Measurements from ENCODE around the gene UFC1. TPM values are rescaled to one million over a fixed set of nuclear protein-coding genes. Genes with fewer than 3 reads are reported as not detected.

The UFC1 gene
- total RNA-seq, 1 donor from 2014 or later, result 91.0 TPM

DNA sequence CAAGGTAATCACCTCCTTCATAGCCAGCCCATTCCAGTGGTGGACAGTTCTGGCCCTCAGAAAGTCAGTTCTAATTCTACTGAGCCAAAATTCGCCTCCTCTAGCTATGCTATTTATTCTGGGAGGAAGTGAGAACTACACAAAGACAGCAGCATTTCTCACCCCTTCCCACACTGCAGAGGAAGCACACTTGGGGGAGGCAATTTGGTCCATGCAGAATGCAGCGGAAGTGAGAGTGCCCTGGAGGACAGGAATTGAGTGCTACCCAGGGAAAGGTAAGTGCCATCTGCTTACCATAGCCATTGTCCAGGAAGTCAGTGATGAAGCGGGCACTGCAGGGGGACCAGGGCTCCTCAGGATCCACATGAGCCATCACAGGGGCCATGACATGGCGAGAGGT is 41.4 kb downstream of the UFC1 start:
- no peak overlapping the region for H2AFZ ChIP-seq (ENCODE audit: low read depth, low read length)
- no peak overlapping the region for H3K27ac ChIP-seq (ENCODE audit: low read depth, low read length)
- no peaks in the 10 kb centered on the region for H3K27me3 ChIP-seq (ENCODE audit: insufficient read depth, low read length)
- H3K27ac Mint-ChIP-seq (ENCODE audit: unreplicated experiment), result no peak overlapping the region
- H3K79me2 ChIP-seq (ENCODE audit: insufficient read depth, low read length), result no peaks in the 10 kb centered on the region
- H4K20me1 ChIP-seq (ENCODE audit: insufficient read depth, low read length), result no peaks in the 10 kb centered on the region
- H3K4me3 Mint-ChIP-seq (ENCODE audit: unreplicated experiment), result no peak overlapping the region
- no peak overlapping the region for H3K9ac ChIP-seq (ENCODE audit: low read length)
- no peak overlapping the region for H3K4me3 ChIP-seq (ENCODE audit: insufficient read depth, low read depth, low read length)
- no peaks in the 10 kb centered on the region for H3K36me3 Mint-ChIP-seq (ENCODE audit: low read depth, unreplicated experiment)
- no peaks in the 10 kb centered on the region for H3K9me3 ChIP-seq (ENCODE audit: insufficient read depth, low read depth, low read length)
- H3K4me2 ChIP-seq (ENCODE audit: low read length), result no peak overlapping the region
- peaks cover 20% of the 10 kb centered on the region for H3K4me1 ChIP-seq (ENCODE audit: insufficient read depth, low read length)
- H3K36me3 ChIP-seq (ENCODE audit: insufficient read depth, low read length), result no peaks in the 10 kb centered on the region
- H3K27me3 Mint-ChIP-seq (ENCODE audit: low read depth, unreplicated experiment), result peaks cover 2% of the 10 kb centered on the region
- no peak for DNase-seq (ENCODE audit: low read depth)
- H3K4me1 Mint-ChIP-seq (ENCODE audit: low read depth, unreplicated experiment), result peaks cover 20% of the 10 kb centered on the region
- TF ChIP-seq, protein P1, sequence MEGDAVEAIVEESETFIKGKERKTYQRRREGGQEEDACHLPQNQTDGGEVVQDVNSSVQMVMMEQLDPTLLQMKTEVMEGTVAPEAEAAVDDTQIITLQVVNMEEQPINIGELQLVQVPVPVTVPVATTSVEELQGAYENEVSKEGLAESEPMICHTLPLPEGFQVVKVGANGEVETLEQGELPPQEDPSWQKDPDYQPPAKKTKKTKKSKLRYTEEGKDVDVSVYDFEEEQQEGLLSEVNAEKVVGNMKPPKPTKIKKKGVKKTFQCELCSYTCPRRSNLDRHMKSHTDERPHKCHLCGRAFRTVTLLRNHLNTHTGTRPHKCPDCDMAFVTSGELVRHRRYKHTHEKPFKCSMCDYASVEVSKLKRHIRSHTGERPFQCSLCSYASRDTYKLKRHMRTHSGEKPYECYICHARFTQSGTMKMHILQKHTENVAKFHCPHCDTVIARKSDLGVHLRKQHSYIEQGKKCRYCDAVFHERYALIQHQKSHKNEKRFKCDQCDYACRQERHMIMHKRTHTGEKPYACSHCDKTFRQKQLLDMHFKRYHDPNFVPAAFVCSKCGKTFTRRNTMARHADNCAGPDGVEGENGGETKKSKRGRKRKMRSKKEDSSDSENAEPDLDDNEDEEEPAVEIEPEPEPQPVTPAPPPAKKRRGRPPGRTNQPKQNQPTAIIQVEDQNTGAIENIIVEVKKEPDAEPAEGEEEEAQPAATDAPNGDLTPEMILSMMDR (IDR thresholded peaks at IDR 0.05; ENCODE audit: insufficient read depth, low read depth, low read length), result no peak
- TF ChIP-seq EZH2 (IDR thresholded peaks at IDR 0.05; ENCODE audit: insufficient read depth, low read length), result no peak
- no peak for FAIRE-seq
- H3K9me3 Mint-ChIP-seq (ENCODE audit: unreplicated experiment), result no peaks in the 10 kb centered on the region

DNA sequence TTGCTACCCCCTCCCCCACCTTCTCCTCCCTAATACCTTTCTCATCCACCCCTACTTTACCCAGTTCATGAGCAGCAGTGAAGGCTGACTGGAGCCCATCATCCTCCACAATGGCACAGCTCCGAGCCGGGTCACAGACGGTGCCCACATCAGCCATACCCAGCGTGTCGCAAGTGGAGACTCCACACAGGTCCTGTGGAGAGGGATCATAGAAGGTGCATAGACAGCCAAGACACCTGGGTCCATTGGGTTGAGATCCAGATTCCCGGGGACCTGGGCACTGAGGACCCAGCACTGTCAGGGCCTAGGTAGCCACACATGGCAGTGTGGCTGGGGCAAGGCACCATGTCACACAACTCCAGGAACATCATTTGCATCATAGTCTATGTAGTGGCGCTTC is 42.3 kb downstream of the UFC1 start:
- Histone ChIP-seq H4K20me1 (ENCODE audit: insufficient read depth, low read length) (no peaks in the 10 kb centered on the region), H3K36me3 (ENCODE audit: insufficient read depth, low read length) (no peaks in the 10 kb centered on the region), H3K9ac (ENCODE audit: low read length) (no peak overlapping the region), H3K27ac (ENCODE audit: low read depth, low read length) (no peak overlapping the region), H3K4me1 (ENCODE audit: insufficient read depth, low read length) (peaks cover 21% of the 10 kb centered on the region), H3K4me2 (ENCODE audit: low read length) (no peak overlapping the region), H3K9me3 (ENCODE audit: insufficient read depth, low read depth, low read length) (no peaks in the 10 kb centered on the region), H3K27me3 (ENCODE audit: insufficient read depth, low read length) (no peaks in the 10 kb centered on the region), H3K79me2 (ENCODE audit: insufficient read depth, low read length) (no peaks in the 10 kb centered on the region), H3K4me3 (ENCODE audit: insufficient read depth, low read depth, low read length) (no peak overlapping the region), H2AFZ (ENCODE audit: low read depth, low read length) (no peak overlapping the region)
- no peak for TF ChIP-seq EZH2 (IDR thresholded peaks at IDR 0.05; ENCODE audit: insufficient read depth, low read length)
- TF ChIP-seq, protein P1 (IDR thresholded peaks at IDR 0.05; ENCODE audit: insufficient read depth, low read depth, low read length), result no peak
- no peaks in the 10 kb centered on the region for H3K9me3 Mint-ChIP-seq (ENCODE audit: unreplicated experiment)
- DNase-seq (ENCODE audit: low read depth), result no peak
- peaks cover 26% of the 10 kb centered on the region for H3K4me1 Mint-ChIP-seq (ENCODE audit: low read depth, unreplicated experiment)
- no peak overlapping the region for H3K4me3 Mint-ChIP-seq (ENCODE audit: unreplicated experiment)
- H3K27me3 Mint-ChIP-seq (ENCODE audit: low read depth, unreplicated experiment), result peaks cover 2% of the 10 kb centered on the region
- no peaks in the 10 kb centered on the region for H3K36me3 Mint-ChIP-seq (ENCODE audit: low read depth, unreplicated experiment)
- H3K27ac Mint-ChIP-seq (ENCODE audit: unreplicated experiment), result no peak overlapping the region
- no peak for FAIRE-seq

DNA sequence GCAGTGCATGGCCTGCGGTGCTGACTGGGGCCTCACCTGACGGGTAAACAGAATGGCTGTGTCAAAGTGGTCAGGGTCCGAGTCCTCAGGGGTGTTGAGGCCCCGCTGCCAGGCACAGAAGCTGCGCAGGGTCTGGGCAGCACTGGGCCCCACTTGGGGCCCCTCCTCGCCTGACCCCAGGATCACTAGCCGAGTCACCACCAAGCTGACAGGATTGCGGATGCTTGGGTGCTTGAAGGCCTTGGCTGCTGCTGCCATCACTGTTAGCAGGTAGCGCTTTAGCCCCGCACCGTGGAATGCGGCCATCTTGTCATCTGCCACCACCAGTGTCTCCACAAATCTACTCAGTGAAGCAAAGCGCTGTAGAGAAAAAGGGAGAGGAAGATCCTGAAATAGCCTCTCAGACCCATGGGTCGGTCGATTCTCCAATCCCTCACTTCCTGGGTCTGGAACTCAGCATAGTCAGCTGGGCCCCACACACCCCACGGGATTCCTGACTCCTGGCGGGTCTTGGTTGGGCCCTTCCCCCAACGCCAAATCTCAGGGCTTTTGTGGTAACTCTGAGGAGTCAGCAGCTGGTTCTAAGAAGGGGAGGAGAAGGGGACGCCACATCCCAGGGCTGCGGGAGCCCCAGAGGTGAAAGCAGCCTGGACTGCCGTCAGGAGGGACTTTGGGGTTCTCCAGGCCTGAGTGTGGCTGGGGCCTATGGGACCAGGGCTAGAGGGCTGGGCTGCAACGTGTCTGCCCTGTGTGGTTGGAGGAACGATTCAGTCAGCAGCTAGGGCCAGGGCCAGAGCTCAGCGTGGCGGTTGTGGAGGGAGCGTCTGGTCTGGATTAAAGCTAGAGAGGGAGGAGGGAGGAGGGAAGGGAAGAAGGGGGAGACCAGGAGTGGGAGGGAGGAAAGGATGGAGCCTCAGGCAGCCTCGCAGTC is 43.0 kb downstream of the UFC1 start:
- Histone ChIP-seq H3K36me3 (ENCODE audit: insufficient read depth, low read length) (no peaks in the 10 kb centered on the region), H2AFZ (ENCODE audit: low read depth, low read length) (peak overlapping the region; percentile 47), H3K27me3 (ENCODE audit: insufficient read depth, low read length) (no peaks in the 10 kb centered on the region), H4K20me1 (ENCODE audit: insufficient read depth, low read length) (no peaks in the 10 kb centered on the region), H3K79me2 (ENCODE audit: insufficient read depth, low read length) (no peaks in the 10 kb centered on the region), H3K9ac (ENCODE audit: low read length) (peak overlapping the region; percentile 64), H3K9me3 (ENCODE audit: insufficient read depth, low read depth, low read length) (no peaks in the 10 kb centered on the region), H3K4me1 (ENCODE audit: insufficient read depth, low read length) (peaks cover 28% of the 10 kb centered on the region), H3K27ac (ENCODE audit: low read depth, low read length) (peak overlapping the region; percentile 27), H3K4me3 (ENCODE audit: insufficient read depth, low read depth, low read length) (no peak overlapping the region), H3K4me2 (ENCODE audit: low read length) (peak overlapping the region; percentile 60)
- Mint-ChIP-seq H3K4me1 (ENCODE audit: low read depth, unreplicated experiment) (peaks cover 33% of the 10 kb centered on the region), H3K36me3 (ENCODE audit: low read depth, unreplicated experiment) (no peaks in the 10 kb centered on the region), H3K9me3 (ENCODE audit: unreplicated experiment) (no peaks in the 10 kb centered on the region), H3K27me3 (ENCODE audit: low read depth, unreplicated experiment) (no peaks in the 10 kb centered on the region), H3K27ac (ENCODE audit: unreplicated experiment) (peak overlapping the region; percentile 81), H3K4me3 (ENCODE audit: unreplicated experiment) (no peak overlapping the region)
- DNase-seq (ENCODE audit: low read depth) (peak; percentile 21), FAIRE-seq (no peak)
- TF ChIP-seq, protein P1 (IDR thresholded peaks at IDR 0.05; ENCODE audit: insufficient read depth, low read depth, low read length), result no peak
- TF ChIP-seq EZH2 (IDR thresholded peaks at IDR 0.05; ENCODE audit: insufficient read depth, low read length), result no peak
